H9 (cell line): Measurements from ENCODE around the gene WNT8B. TPM values are rescaled to one million over a fixed set of nuclear protein-coding genes. Genes with fewer than 3 reads are reported as not detected.

ENCODE experiments used
- DNase-seq: peaks from one replicate; pipeline ENCODE4 v3.0.0-alpha.2; 2017
- H2AFZ ChIP-seq: one replicate; pipeline ENCODE4 v1.6.1; 2013; ENCODE audit warnings: mild to moderate bottlenecking, low read length, control low read depth, moderate library complexity
- H2AK5ac ChIP-seq: 2 replicates; pipeline ENCODE4 v1.6.1; 2013; ENCODE audit warnings: low read length, control low read depth, mixed read lengths; ENCODE audit not compliant: insufficient read length
- H2BK120ac ChIP-seq: one replicate; pipeline ENCODE4 v1.6.1; 2013; ENCODE audit warnings: low read depth, mild to moderate bottlenecking, low read length, control low read depth, inconsistent platforms; ENCODE audit not compliant: poor library complexity, severe bottlenecking
- H2BK12ac ChIP-seq: 2 replicates; pipeline ENCODE4 v1.6.1; 2013; ENCODE audit warnings: low read length, control low read depth, mixed read lengths, low read depth; ENCODE audit not compliant: insufficient read length
- H2BK15ac ChIP-seq: 2 replicates; pipeline ENCODE4 v1.6.1; 2013; ENCODE audit warnings: low read depth, low read length, control low read depth
- H2BK20ac ChIP-seq: one replicate; pipeline ENCODE4 v1.6.1; 2013; ENCODE audit warnings: low read depth, mild to moderate bottlenecking, low read length, control low read depth, inconsistent platforms; ENCODE audit not compliant: poor library complexity, severe bottlenecking
- H2BK5ac ChIP-seq: 2 replicates; pipeline ENCODE4 v1.6.1; 2013; ENCODE audit warnings: low read length, control low read depth, mixed read lengths; ENCODE audit not compliant: insufficient read length
- H3K14ac ChIP-seq: 2 replicates; pipeline ENCODE4 v1.6.1; 2013; ENCODE audit warnings: low read length, control low read depth; ENCODE audit not compliant: insufficient read depth
- H3K18ac ChIP-seq: 2 replicates; pipeline ENCODE4 v1.6.1; 2013; ENCODE audit warnings: low read depth, mild to moderate bottlenecking, mixed read lengths, low read length, control low read depth; ENCODE audit not compliant: insufficient read length
- H3K23ac ChIP-seq: 2 replicates; pipeline ENCODE4 v1.6.1; 2013; ENCODE audit warnings: low read length, control low read depth, mixed read lengths, low read depth; ENCODE audit not compliant: insufficient read length
- H3K23me2 ChIP-seq: 2 replicates; pipeline ENCODE4 v1.6.1; 2013; ENCODE audit warnings: low read depth, mild to moderate bottlenecking, mixed read lengths, low read length, control low read depth; ENCODE audit not compliant: insufficient read length, poor library complexity, severe bottlenecking
- H3K27ac ChIP-seq: 2 replicates; pipeline ENCODE4 v1.5.1; 2013; ENCODE audit warnings: low read length, control low read depth, mixed read lengths, low read depth; ENCODE audit not compliant: insufficient read length
- H3K27me3 ChIP-seq: 2 replicates; pipeline ENCODE4 v1.6.1; 2013; ENCODE audit warnings: low read length, control low read depth, inconsistent platforms; ENCODE audit not compliant: insufficient read depth
- H3K4ac ChIP-seq: 2 replicates; pipeline ENCODE4 v1.6.1; 2013; ENCODE audit warnings: low read depth, mild to moderate bottlenecking, control low read depth, inconsistent platforms, low read length, moderate library complexity
- H3K4me1 ChIP-seq: 2 replicates; pipeline ENCODE4 v1.6.1; 2013; ENCODE audit warnings: low read length, control low read depth, inconsistent platforms; ENCODE audit not compliant: insufficient read depth
- H3K4me2 ChIP-seq: 2 replicates; pipeline ENCODE4 v1.6.1; 2013; ENCODE audit warnings: low read length, control low read depth, mixed read lengths; ENCODE audit not compliant: insufficient read length, insufficient read depth
- H3K56ac ChIP-seq: 2 replicates; pipeline ENCODE4 v1.6.1; 2013; ENCODE audit warnings: low read depth, mild to moderate bottlenecking, mixed read lengths, low read length, control low read depth; ENCODE audit not compliant: insufficient read length
- H3K79me1 ChIP-seq: 2 replicates; pipeline ENCODE4 v1.6.1; 2013; ENCODE audit warnings: low read depth, mild to moderate bottlenecking, moderate library complexity, low read length, control low read depth, inconsistent platforms; ENCODE audit not compliant: insufficient read depth, poor library complexity, severe bottlenecking
- H3K79me2 ChIP-seq: 2 replicates; pipeline ENCODE4 v1.6.1; 2013; ENCODE audit warnings: low read length, control low read depth, inconsistent platforms; ENCODE audit not compliant: insufficient read depth
- H3K9ac ChIP-seq: 2 replicates; pipeline ENCODE4 v1.6.1; 2013; ENCODE audit warnings: low read length, control low read depth, mixed read lengths; ENCODE audit not compliant: insufficient read length; ENCODE audit errors: extremely low read depth
- H3K9me3 ChIP-seq: one replicate; pipeline ENCODE4 v1.6.1; 2013; ENCODE audit warnings: low read depth, low read length, inconsistent platforms; ENCODE audit not compliant: control insufficient read depth
- H3T11ph ChIP-seq: one replicate; pipeline ENCODE4 v1.6.1; 2013; ENCODE audit warnings: mild to moderate bottlenecking, low read length, control low read depth, inconsistent platforms
- H4K20me1 ChIP-seq: one replicate; pipeline ENCODE4 v1.6.1; 2013; ENCODE audit not compliant: control insufficient read depth, insufficient read length, insufficient read depth
- H4K5ac ChIP-seq: 2 replicates; pipeline ENCODE4 v1.6.1; 2013; ENCODE audit warnings: low read depth, mild to moderate bottlenecking, mixed read lengths, low read length, control low read depth; ENCODE audit not compliant: insufficient read length
- H4K8ac ChIP-seq: replicated peaks from 2 replicates; pipeline ENCODE4 v1.6.1; 2013; ENCODE audit warnings: low read length, control low read depth, mixed read lengths, low read depth; ENCODE audit not compliant: insufficient read length
- H4K91ac ChIP-seq: 2 replicates; pipeline ENCODE4 v1.6.1; 2013; ENCODE audit warnings: low read depth, mild to moderate bottlenecking, moderate library complexity, mixed read lengths, low read length, control low read depth; ENCODE audit not compliant: insufficient read length
- H3K27ac Mint-ChIP-seq, 3 experiments: 2 replicates in 2 of 3; 3 replicates in 1 of 3; pipeline ENCODE4 v1.8.0; 2020 to 2021; ENCODE audit warnings: mixed read lengths in 3 of 3, mild to moderate bottlenecking in 1 of 3, moderate library complexity in 1 of 3
- H3K27me3 Mint-ChIP-seq: 2 replicates; pipeline ENCODE4 v1.8.0; 2021; ENCODE audit warnings: low read depth, mild to moderate bottlenecking, moderate library complexity, mixed read lengths
- H3K36me3 Mint-ChIP-seq, 3 experiments: 2 replicates in 2 of 3; 3 replicates in 1 of 3; pipeline ENCODE4 v1.8.0; 2020 to 2021; ENCODE audit warnings: low read depth in 3 of 3, mixed read lengths in 3 of 3; ENCODE audit not compliant: insufficient read depth in 1 of 3
- H3K4me1 Mint-ChIP-seq, 2 experiments: 2 replicates each; pipeline ENCODE4 v1.8.0; 2020; ENCODE audit warnings: mixed read lengths in 2 of 2
- H3K4me3 Mint-ChIP-seq, 2 experiments: 2 replicates in 1 of 2; 3 replicates in 1 of 2; pipeline ENCODE4 v1.8.0; 2020 to 2021; ENCODE audit warnings: mild to moderate bottlenecking in 2 of 2, mixed read lengths in 2 of 2, moderate library complexity in 1 of 2
- H3K9me3 Mint-ChIP-seq, 2 experiments: 2 replicates in 1 of 2; 3 replicates in 1 of 2; pipeline ENCODE4 v1.8.0; 2020; ENCODE audit warnings: mild to moderate bottlenecking in 2 of 2, mixed read lengths in 2 of 2, moderate library complexity in 1 of 2
- WGBS: extraction: QIAGEN DNeasy Blood & Tissue Kit; methylation state at CpG from one replicate; pipeline ENCODE4 v1.1.7; 2013; ENCODE audit warnings: missing lambda C conversion rate, low lambda C conversion rate, mixed read lengths; ENCODE audit not compliant: insufficient read length; ENCODE audit errors: extremely low coverage; 5-methylcytosine and 5-hydroxymethylcytosine counted together
- total RNA-seq: library from RNA; stranded (reverse); gene quantifications from 2 replicates; pipeline ENCODE4 v1.2.1, GENCODE V29; 2021
- TF ChIP-seq, protein P1 (sequence below): fragments of 200-600 bp; sonication (generic); conservative IDR thresholded peaks from 3 replicates; pipeline ENCODE4 v1.8.0; 2021; ENCODE audit warnings: antibody characterized with exemption, mild to moderate bottlenecking

Gene WNT8B
- total RNA-seq, 1 experiment from 2014 or later, result not detected

DNA sequence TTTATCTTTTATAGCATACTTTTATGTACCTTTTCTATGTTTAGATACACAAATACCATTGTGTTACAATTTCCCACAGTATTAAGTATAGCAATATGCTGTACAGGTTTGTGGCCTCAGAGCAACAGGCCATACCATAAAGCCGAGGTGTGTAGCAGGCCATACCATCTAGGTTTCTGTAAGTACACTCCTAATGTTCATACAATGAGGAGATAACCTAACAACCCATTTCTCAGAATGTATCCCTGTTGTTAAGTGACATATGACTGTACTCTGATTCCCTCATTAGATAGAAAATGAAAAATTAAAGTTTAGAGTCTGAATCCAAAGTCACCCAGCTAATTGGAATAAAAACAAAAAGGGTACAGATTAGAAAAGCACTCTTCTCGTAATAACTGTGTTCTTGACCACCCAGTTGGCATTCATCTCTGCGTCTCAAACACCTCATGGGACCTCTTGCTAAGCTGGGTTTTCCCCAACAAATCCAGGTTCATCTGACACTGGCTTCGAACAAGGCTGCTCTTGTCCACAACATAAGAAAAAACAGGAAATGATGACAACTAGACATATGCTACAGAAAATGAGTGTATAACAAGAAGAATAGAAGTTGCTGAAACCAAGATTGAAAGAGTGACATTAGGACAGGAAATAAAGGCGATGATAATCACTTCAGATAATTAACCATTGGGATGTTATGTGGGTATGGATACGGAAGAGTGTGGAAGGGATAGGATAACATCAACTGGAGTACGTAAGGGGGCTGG is 65.5 kb downstream of the WNT8B start:
- no peak overlapping the region for H4K8ac ChIP-seq
- no peak overlapping the region for H3K4ac ChIP-seq
- peaks cover 7% of the 10 kb centered on the region for H3K23me2 ChIP-seq
- H2AFZ ChIP-seq, result no peak overlapping the region
- no peaks in the 10 kb centered on the region for H4K20me1 ChIP-seq
- DNase-seq, result no peak
- H3K56ac ChIP-seq, result no peak overlapping the region
- peaks cover 3% of the 10 kb centered on the region for H3K79me1 ChIP-seq
- H3K14ac ChIP-seq, result no peak overlapping the region
- H3K36me3 Mint-ChIP-seq, result peaks cover 13 to 37% (median 31%) of the 10 kb centered on the region in 3 experiments; a peak in 6 of 7 replicates
- no peaks in the 10 kb centered on the region for H3K79me2 ChIP-seq
- H3K27ac Mint-ChIP-seq, result no peak overlapping the region
- peak overlapping the region; percentile 99 for H3K4me2 ChIP-seq
- H3K4me3 Mint-ChIP-seq, result peak overlapping the region; percentile 100
- H3K27me3 Mint-ChIP-seq, result no peaks in the 10 kb centered on the region
- peaks cover 15 to 17% of the 10 kb centered on the region in 2 experiments for H3K4me1 Mint-ChIP-seq
- H4K91ac ChIP-seq, result no peak overlapping the region
- TF ChIP-seq, protein P1, sequence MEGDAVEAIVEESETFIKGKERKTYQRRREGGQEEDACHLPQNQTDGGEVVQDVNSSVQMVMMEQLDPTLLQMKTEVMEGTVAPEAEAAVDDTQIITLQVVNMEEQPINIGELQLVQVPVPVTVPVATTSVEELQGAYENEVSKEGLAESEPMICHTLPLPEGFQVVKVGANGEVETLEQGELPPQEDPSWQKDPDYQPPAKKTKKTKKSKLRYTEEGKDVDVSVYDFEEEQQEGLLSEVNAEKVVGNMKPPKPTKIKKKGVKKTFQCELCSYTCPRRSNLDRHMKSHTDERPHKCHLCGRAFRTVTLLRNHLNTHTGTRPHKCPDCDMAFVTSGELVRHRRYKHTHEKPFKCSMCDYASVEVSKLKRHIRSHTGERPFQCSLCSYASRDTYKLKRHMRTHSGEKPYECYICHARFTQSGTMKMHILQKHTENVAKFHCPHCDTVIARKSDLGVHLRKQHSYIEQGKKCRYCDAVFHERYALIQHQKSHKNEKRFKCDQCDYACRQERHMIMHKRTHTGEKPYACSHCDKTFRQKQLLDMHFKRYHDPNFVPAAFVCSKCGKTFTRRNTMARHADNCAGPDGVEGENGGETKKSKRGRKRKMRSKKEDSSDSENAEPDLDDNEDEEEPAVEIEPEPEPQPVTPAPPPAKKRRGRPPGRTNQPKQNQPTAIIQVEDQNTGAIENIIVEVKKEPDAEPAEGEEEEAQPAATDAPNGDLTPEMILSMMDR, result no peak
- no peaks in the 10 kb centered on the region for H3K27me3 ChIP-seq
- no peak overlapping the region for H2BK5ac ChIP-seq
- no peaks in the 10 kb centered on the region for H3K9me3 ChIP-seq
- no peak overlapping the region for H4K5ac ChIP-seq
- no peak overlapping the region for H2AK5ac ChIP-seq
- no peak overlapping the region for H2BK20ac ChIP-seq
- no peak overlapping the region for H3T11ph ChIP-seq
- H2BK15ac ChIP-seq, result no peak overlapping the region
- H3K27ac ChIP-seq, result no peak overlapping the region
- no peak overlapping the region for H3K23ac ChIP-seq
- no peak overlapping the region for H3K9ac ChIP-seq
- H3K9me3 Mint-ChIP-seq, result no peaks in the 10 kb centered on the region
- no peaks in the 10 kb centered on the region; the same call in 1 of the 2 replicates for H3K4me1 ChIP-seq
- H3K18ac ChIP-seq, result no peak overlapping the region
- H2BK120ac ChIP-seq, result no peak overlapping the region
- no CpG with 5 or more reads among the region's 7 CpGs for WGBS
- no peak overlapping the region for H2BK12ac ChIP-seq
